Osteoblast (primary cell): ENCODE results near the gene XAGE2. TPM values are rescaled to one million over a fixed set of nuclear protein-coding genes. Genes with fewer than 3 reads are reported as not detected.

Experiments
- DNase-seq: peaks from one replicate; pipeline ENCODE4 v3.0.0; 2011; ENCODE audit warnings: low spot score, mixed read lengths; ENCODE audit not compliant: insufficient read length; ENCODE audit errors: missing footprints
- H2AFZ ChIP-seq: 2 replicates; pipeline ENCODE4 v1.6.0; 2011; ENCODE audit warnings: mild to moderate bottlenecking, low read length
- H3K27ac ChIP-seq: 2 replicates; pipeline ENCODE4 v1.5.1; 2011; ENCODE audit warnings: mild to moderate bottlenecking, low read depth, low read length, moderate library complexity
- H3K27me3 ChIP-seq: 2 replicates; pipeline ENCODE4 v1.6.0; 2012; ENCODE audit warnings: mild to moderate bottlenecking, control low read depth, inconsistent platforms, low read length, moderate library complexity; ENCODE audit not compliant: insufficient read depth
- H3K36me3 ChIP-seq: 2 replicates; pipeline ENCODE4 v1.5.1; 2011; ENCODE audit warnings: mild to moderate bottlenecking, low read length, control low read depth, moderate library complexity; ENCODE audit not compliant: insufficient read depth
- H3K4me1 ChIP-seq: 2 replicates; pipeline ENCODE4 v1.5.1; 2011; ENCODE audit warnings: mild to moderate bottlenecking, low read length, control low read depth, moderate library complexity; ENCODE audit not compliant: insufficient read depth
- H3K4me2 ChIP-seq: 2 replicates; pipeline ENCODE4 v1.6.0; 2011; ENCODE audit warnings: mild to moderate bottlenecking, low read length; ENCODE audit not compliant: insufficient read depth
- H3K4me3 ChIP-seq: fragments of 200-600 bp; sonication (generic); 3 replicates; pipeline ENCODE4 v1.5.1; 2012; ENCODE audit warnings: mild to moderate bottlenecking, low read length, inconsistent platforms; ENCODE audit not compliant: insufficient read depth
- H3K79me2 ChIP-seq: 2 replicates; pipeline ENCODE4 v1.6.0; 2012; ENCODE audit warnings: mild to moderate bottlenecking, low read length, control low read depth, inconsistent platforms; ENCODE audit not compliant: insufficient read depth
- H3K9me3 ChIP-seq: 2 replicates; pipeline ENCODE4 v1.5.1; 2011; ENCODE audit warnings: low read depth, low read length, control low read depth
- H4K20me1 ChIP-seq: 2 replicates; pipeline ENCODE4 v1.6.0; 2012; ENCODE audit warnings: mild to moderate bottlenecking, low read length, control low read depth; ENCODE audit not compliant: insufficient read depth
- small RNA-seq: library from RNA; depleted of rRNA; stranded (forward); fragments of <200 nt; gene quantifications from one replicate; pipeline ENCODE3, GENCODE V24; 2012
- total RNA-seq: library from RNA; depleted of rRNA; stranded (reverse); fragments of >200 nt; gene quantifications from 2 replicates; pipeline ENCODE4 v1.2.3, GENCODE V29; 2012
- TF ChIP-seq, protein P1 (sequence below): IDR thresholded peaks from 2 replicates; pipeline ENCODE4 v1.5.1; 2011; ENCODE audit warnings: mild to moderate bottlenecking, low read depth, low read length, moderate library complexity; ENCODE audit errors: extremely low read depth

XAGE2 gene
- total RNA-seq, 1 donor: not detected

DNA sequence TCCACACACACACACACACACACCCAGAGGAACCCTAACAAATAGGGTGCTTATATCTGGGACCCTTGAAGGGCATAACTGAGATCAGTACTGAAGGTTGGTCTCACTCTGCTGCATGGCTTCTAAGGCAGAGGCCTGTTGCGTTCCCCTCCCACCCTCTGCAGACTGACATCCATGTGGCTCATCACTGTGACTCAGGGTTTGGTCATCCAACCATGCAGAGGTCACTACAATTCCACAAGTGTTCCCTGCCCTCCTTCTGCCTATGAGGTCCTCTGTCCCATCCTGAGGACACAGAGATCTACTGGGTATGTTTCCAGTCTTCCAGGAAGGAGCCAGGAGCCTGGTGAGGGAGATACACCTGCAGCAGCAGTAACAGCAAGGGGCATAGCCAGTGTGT lies 55.8 kb downstream of the XAGE2 start:
- no peak for DNase-seq
- Histone ChIP-seq H4K20me1 (no peaks in the 10 kb centered on the region), H3K9me3 (no peaks in the 10 kb centered on the region), H3K4me1 (peaks cover 26% of the 10 kb centered on the region), H3K4me2 (no peak overlapping the region), H3K36me3 (no peaks in the 10 kb centered on the region), H2AFZ (no peak overlapping the region), H3K27ac (no peak overlapping the region), H3K79me2 (no peaks in the 10 kb centered on the region), H3K4me3 (no peak overlapping the region), H3K27me3 (peaks cover 8% of the 10 kb centered on the region)
- TF ChIP-seq, protein P1, sequence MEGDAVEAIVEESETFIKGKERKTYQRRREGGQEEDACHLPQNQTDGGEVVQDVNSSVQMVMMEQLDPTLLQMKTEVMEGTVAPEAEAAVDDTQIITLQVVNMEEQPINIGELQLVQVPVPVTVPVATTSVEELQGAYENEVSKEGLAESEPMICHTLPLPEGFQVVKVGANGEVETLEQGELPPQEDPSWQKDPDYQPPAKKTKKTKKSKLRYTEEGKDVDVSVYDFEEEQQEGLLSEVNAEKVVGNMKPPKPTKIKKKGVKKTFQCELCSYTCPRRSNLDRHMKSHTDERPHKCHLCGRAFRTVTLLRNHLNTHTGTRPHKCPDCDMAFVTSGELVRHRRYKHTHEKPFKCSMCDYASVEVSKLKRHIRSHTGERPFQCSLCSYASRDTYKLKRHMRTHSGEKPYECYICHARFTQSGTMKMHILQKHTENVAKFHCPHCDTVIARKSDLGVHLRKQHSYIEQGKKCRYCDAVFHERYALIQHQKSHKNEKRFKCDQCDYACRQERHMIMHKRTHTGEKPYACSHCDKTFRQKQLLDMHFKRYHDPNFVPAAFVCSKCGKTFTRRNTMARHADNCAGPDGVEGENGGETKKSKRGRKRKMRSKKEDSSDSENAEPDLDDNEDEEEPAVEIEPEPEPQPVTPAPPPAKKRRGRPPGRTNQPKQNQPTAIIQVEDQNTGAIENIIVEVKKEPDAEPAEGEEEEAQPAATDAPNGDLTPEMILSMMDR: no peak

Small RNA genes within 50 kb of the gene (small RNA-seq; reads per million reads assigned to genes)
- gene MIR8088: not detected

Other genes starting within 250 kb of the XAGE2 start
- gene MAGED4, start 184.1 kb upstream of the XAGE2 start, total RNA-seq: 42.4 and 58.6 TPM in 2 replicates
- gene XAGE1A, start 126.8 kb downstream of the XAGE2 start, total RNA-seq: not detected in 2 replicates
- not detected in 2 replicates for gene XAGE1B, start 148.0 kb downstream of the XAGE2 start, total RNA-seq